Hepatocyte (in vitro differentiated cells): Measurements from ENCODE around the gene PHLDB1. TPM values are rescaled to one million over a fixed set of nuclear protein-coding genes. Genes with fewer than 3 reads are reported as not detected.

ENCODE experiments used
- DNase-seq: peaks from one replicate; pipeline ENCODE4 v3.0.0-alpha.2; 2016; ENCODE audit warnings: low spot score
- H2AFZ ChIP-seq: fragments of 200-600 bp; sonication (generic); 2 replicates; pipeline ENCODE4 v1.6.0; 2016; ENCODE audit warnings: antibody characterized with exemption, mild to moderate bottlenecking
- H3K27ac ChIP-seq: fragments of 200-600 bp; sonication (generic); 2 replicates; pipeline ENCODE4 v1.5.1; 2016; ENCODE audit warnings: mild to moderate bottlenecking
- H3K27me3 ChIP-seq: fragments of 200-600 bp; sonication (generic); 2 replicates; pipeline ENCODE4 v1.6.1; 2016
- H3K36me3 ChIP-seq: fragments of 200-600 bp; sonication (generic); replicated peaks from 2 replicates; pipeline ENCODE4 v1.5.1; 2016; ENCODE audit warnings: low read depth; ENCODE audit not compliant: insufficient read depth
- H3K4me1 ChIP-seq: fragments of 200-600 bp; sonication (generic); 2 replicates; pipeline ENCODE4 v1.5.1; 2016; ENCODE audit warnings: mild to moderate bottlenecking, moderate library complexity; ENCODE audit not compliant: insufficient read depth
- H3K4me2 ChIP-seq: fragments of 200-600 bp; sonication (generic); 2 replicates; pipeline ENCODE4 v1.6.0; 2016
- H3K4me3 ChIP-seq: fragments of 200-600 bp; sonication (generic); 2 replicates; pipeline ENCODE4 v1.5.1; 2016; ENCODE audit warnings: mild to moderate bottlenecking
- H3K79me2 ChIP-seq: fragments of 200-600 bp; sonication (generic); 2 replicates; pipeline ENCODE4 v1.6.0; 2017; ENCODE audit warnings: mild to moderate bottlenecking
- H3K9me2 ChIP-seq: fragments of 200-600 bp; sonication (generic); replicated peaks from 2 replicates; pipeline ENCODE4 v1.6.0; 2017; ENCODE audit warnings: mild to moderate bottlenecking; ENCODE audit not compliant: insufficient read depth
- H3K9me3 ChIP-seq: fragments of 200-600 bp; sonication (generic); 2 replicates; pipeline ENCODE4 v1.5.1; 2016; ENCODE audit warnings: low read depth, mild to moderate bottlenecking
- H4K20me1 ChIP-seq: fragments of 200-600 bp; sonication (generic); 2 replicates; pipeline ENCODE4 v1.6.0; 2016; ENCODE audit warnings: mild to moderate bottlenecking; ENCODE audit not compliant: insufficient read depth, poor library complexity, severe bottlenecking
- CTCF ChIP-seq: fragments of 200-600 bp; sonication (generic); IDR thresholded peaks from 2 replicates; pipeline ENCODE4 v1.5.1; 2016; ENCODE audit warnings: antibody characterized with exemption, mild to moderate bottlenecking; ENCODE audit not compliant: poor library complexity
- EZH2 ChIP-seq: fragments of 200-600 bp; sonication (generic); IDR thresholded peaks from 2 replicates; pipeline ENCODE4 v1.6.1; 2016; ENCODE audit warnings: antibody characterized with exemption, mild to moderate bottlenecking, borderline replicate concordance
- EZH2phosphoT487 ChIP-seq: fragments of 200-600 bp; sonication (generic); IDR thresholded peaks from one replicate; pipeline ENCODE4 v1.6.1; 2018; ENCODE audit warnings: antibody characterized with exemption, mild to moderate bottlenecking, low read depth, moderate library complexity; ENCODE audit not compliant: unreplicated experiment, severe bottlenecking
- WGBS: methylation state at CpG from one replicate; pipeline ENCODE4 v1.1.6; 2016; ENCODE audit warnings: low lambda C conversion rate; ENCODE audit errors: missing lambda C conversion rate; 5-methylcytosine and 5-hydroxymethylcytosine counted together
- polyA plus RNA-seq: library from polyadenylated mRNA; unstranded; fragments of >200 nt; fragmentation: Nextera tagmentation; extraction: Ambion mirVana; gene quantifications from 2 replicates; pipeline ENCODE4 v1.2.1, GENCODE V29; 2016
- total RNA-seq: library from RNA; depleted of rRNA; stranded (reverse); fragments of >200 nt; gene quantifications from 2 replicates; pipeline ENCODE4 v1.2.3, GENCODE V29; 2014

The PHLDB1 gene
- total and polyA plus RNA-seq, 2 experiments from 2014 or later, result 51.8 to 71.1 TPM

- Histone ChIP-seq H2AFZ (no peak overlapping the region), H4K20me1 (no peaks in the 10 kb centered on the region), H3K4me3 (no peak overlapping the region), H3K27me3 (no peaks in the 10 kb centered on the region), H3K36me3 (no peaks in the 10 kb centered on the region), H3K4me1 (peaks cover 11% of the 10 kb centered on the region), H3K79me2 (no peaks in the 10 kb centered on the region), H3K4me2 (no peak overlapping the region), H3K9me3 (no peaks in the 10 kb centered on the region), H3K27ac (no peak overlapping the region), H3K9me2 (no peaks in the 10 kb centered on the region)
- WGBS, result 97% methylated on average over 5 of the region's 5 CpGs
- no peak for DNase-seq
- TF ChIP-seq EZH2phosphoT487 (no peak), CTCF (no peak), EZH2 (no peak)
Measured at GRCh38 chr11:118640332-118641154, 33.1 kb downstream of the PHLDB1 start.

- Histone ChIP-seq H3K79me2 (no peaks in the 10 kb centered on the region), H3K27me3 (no peaks in the 10 kb centered on the region), H2AFZ (no peak overlapping the region), H4K20me1 (no peaks in the 10 kb centered on the region), H3K27ac (no peak overlapping the region), H3K4me1 (peaks cover 9% of the 10 kb centered on the region), H3K4me2 (no peak overlapping the region), H3K9me3 (no peaks in the 10 kb centered on the region), H3K9me2 (no peaks in the 10 kb centered on the region), H3K4me3 (no peak overlapping the region), H3K36me3 (no peaks in the 10 kb centered on the region)
- DNase-seq, result peak; percentile 68
- TF ChIP-seq EZH2phosphoT487, result no peak
- no peak for TF ChIP-seq EZH2
- TF ChIP-seq CTCF, result no peak
- 89% methylated on average over 11 of the region's 11 CpGs for WGBS
Measured at GRCh38 chr11:118641397-118642019, 34.1 kb downstream of the PHLDB1 start.

- no peak for DNase-seq
- Histone ChIP-seq H3K4me2 (no peak overlapping the region), H3K79me2 (no peaks in the 10 kb centered on the region), H3K27me3 (no peaks in the 10 kb centered on the region), H3K9me2 (no peaks in the 10 kb centered on the region), H3K4me3 (no peak overlapping the region), H3K36me3 (no peaks in the 10 kb centered on the region), H3K4me1 (peaks cover 9% of the 10 kb centered on the region), H4K20me1 (no peaks in the 10 kb centered on the region), H2AFZ (no peak overlapping the region), H3K9me3 (no peaks in the 10 kb centered on the region), H3K27ac (peak overlapping the region; percentile 23)
- WGBS, result 84% methylated on average over 6 of the region's 11 CpGs
- TF ChIP-seq EZH2, result no peak
- TF ChIP-seq CTCF, result no peak
- TF ChIP-seq EZH2phosphoT487, result no peak
Measured at GRCh38 chr11:118643142-118643994, 36.0 kb downstream of the PHLDB1 start.
